ENCODE results near the gene NPHP1.
A peak's percentile ranks its signal among the peaks of the same experiment; 100 is the strongest.
"Not testable (repeated sequence)": the region's sequence is repeated elsewhere in the genome, so short reads cannot be mapped to it uniquely, and the experiment has no call there.

The NPHP1 gene

GRCh38 chr2:110101901-110102803, 102.7 kb downstream of the NPHP1 start:
- no peak for DNase-seq

GRCh38 chr2:110101280-110101844, 103.5 kb downstream of the NPHP1 start:
- DNase-seq: peak; percentile 7

DNA sequence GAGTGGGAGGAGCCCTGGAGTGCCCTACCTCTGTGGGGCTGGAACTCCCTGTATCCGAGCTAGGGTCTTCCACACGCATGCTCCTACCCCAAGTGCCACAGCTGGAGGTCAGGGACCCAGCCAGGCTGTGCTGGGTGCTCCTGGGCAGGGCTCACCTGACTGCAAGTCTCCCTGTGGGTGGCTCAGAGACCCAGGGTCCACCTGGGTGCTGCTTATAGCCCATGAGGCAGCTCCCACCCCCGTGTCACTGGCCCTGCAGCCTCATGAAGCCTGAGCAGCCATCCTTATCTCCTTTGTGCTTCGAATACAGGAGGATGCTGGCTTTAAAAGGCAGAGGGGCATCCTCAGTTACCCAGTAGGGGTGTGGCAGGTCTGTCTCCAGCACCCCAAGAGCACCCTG, 103.9 kb downstream of the NPHP1 start:
- not testable (repeated sequence) for DNase-seq

DNA sequence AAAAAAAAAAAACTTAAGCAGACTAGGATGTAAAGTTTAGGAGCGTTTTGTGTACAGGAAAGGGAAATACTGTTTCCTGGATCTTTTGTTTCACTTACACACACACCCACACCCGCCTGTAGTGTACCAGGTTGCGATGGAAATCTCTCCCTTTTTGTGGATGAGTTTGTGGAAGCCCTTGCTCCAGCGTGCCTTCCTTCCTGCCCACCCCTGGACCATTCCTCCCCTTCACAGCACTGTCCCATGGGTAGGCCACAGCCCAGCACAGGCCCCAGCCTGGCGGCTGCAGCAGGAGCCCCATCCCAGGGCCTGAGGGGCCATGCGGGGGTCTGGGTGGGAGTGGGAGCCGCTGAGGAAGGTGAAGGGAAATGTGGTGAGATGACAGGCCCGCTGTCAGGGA, 104.3 kb downstream of the NPHP1 start:
- DNase-seq: no peak

DNA sequence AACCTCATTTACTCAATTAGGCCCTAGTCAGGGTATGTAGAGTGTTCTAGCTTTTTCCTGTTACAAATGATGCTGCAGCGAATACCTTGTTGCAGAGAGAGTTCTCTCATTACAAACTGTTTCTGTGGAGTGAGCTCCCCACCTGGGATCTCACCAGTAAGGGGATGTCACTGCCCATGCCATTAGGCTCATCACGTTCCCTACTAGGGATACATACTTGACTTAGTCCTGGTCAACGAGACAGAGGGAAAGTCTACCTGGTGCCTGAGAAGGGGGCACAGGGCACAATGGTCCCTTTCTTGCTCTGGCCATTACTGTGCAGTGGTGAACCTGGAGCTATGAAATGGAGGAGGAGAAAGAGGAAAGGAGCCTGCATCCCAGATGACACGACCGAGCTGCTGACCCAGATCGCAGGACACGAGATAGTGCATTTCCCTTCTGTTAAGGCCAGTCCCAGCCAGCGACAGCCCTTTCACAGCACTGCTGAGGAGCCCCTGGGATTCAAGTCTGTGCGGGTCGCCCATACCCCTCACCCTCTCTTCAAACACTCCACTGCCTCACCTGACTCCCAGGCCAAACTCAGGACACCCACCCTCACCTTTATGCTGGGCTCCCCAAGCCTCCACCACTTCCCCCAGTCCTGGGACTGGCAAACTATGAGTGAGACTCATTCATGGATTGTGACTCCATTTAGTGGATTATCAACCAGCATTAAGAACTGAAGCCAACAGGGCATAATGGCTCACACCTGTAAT, 105.2 kb downstream of the NPHP1 start:
- DNase-seq: no peak

GRCh38 chr2:110099038-110099425, 105.8 kb downstream of the NPHP1 start:
- DNase-seq: no peak

DNA sequence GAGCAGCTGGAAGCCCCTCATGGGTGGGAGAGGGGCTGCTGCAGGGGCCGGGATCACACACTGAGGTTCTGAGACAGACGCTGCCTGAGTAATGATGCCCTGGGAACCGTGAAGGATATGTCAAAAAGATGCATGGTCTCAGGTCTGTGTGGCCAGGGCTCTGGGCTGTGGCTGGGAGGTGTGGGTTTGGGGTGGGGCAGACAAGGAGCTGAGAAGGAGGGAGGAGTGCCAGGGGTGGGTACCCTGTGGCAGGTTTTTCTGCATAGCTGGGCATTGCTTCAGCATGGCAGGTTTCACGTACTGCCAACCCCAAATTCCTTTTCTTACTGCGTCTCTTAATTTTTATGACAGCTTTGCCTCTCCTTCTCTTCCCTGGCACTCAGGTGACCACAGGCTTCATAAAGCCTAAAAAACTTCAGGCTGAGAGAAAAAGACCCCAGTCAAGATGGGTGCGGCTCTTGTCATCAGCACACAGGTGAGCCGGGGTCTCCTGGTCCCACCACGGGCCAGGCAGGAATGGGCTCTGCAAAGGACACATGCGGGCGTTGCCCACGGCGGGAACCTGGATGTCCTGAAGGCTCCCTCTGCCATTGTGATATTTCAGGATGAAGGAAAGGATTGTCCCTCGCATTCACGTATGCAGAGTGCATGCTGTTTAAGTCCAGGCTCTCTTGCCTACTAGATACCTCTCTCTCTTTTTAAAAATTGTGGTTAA, 107.2 kb downstream of the NPHP1 start:
- DNase-seq: no peak

GRCh38 chr2:110095994-110096633, 108.7 kb downstream of the NPHP1 start:
- no peak for DNase-seq

GRCh38 chr2:110094884-110095534, 109.8 kb downstream of the NPHP1 start:
- not testable (repeated sequence) for DNase-seq

GRCh38 chr2:110093924-110094323, 110.9 kb downstream of the NPHP1 start:
- DNase-seq: not testable (repeated sequence)

GRCh38 chr2:110090164-110090563, 114.6 kb downstream of the NPHP1 start:
- not testable (repeated sequence) for DNase-seq

DNA sequence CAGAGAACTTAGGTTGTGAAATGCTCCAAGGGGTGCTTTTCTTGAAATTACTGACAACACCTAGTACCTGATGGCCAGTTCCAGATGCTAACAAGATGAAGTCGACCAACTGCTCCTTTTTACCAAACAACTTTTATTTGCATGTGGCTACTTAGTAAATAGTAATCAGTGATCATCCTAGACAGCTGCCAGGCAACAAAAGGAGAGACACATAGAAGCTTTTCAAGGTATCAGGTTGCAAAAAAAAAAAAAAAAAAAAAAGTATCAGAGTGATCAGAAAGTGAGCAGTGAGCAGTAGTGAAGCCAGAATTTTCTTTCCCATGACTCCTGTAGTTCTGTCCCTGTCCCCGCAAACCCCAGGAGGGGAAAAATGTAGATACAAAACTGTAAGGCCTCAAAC, 121.1 kb downstream of the NPHP1 start:
- DNase-seq: not testable (repeated sequence)

DNA sequence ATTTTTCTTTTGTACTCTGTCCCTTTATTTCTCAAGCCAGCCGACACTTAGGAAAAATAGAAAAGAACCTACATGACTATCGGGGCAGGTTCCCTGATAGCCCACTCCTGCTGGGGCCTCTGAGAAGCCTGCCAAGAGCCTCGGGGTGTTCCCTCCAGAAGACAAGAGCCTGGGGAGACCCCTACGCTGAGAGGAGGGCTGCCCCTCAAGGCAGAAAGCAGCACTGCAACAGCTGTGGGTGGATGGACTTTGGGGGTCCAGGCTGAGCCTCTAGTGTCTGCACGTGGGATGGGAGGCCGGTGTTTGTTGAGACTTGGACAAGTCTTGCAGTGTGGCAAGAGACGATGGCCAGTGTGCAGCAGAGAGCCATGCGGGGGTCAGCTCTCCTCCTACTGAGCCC, 121.7 kb downstream of the NPHP1 start:
- DNase-seq: not testable (repeated sequence)

DNA sequence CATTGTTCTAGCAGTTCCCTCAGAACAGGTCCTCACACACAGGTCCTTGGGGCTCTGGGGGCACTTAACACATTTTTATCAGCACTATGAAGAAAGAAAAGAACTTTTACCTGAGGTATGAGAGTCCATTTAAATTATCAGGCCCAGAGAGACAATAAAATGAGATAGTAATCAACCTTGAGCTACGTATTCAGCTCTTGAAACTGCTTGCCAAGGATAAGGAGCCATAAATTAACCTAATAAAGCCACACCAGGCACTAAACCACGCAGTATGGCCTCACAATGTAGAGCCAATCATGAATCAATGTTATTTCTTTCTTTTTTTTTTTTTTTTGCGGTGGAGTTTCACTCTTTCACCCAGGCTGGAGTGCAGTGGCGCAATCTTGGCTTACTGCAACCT, 126.7 kb downstream of the NPHP1 start:
- not testable (repeated sequence) for DNase-seq

- DNase-seq: not testable (repeated sequence)
Measured at GRCh38 chr2:110075896-110076295, 128.9 kb downstream of the NPHP1 start.

Measured in activated CD4-positive, alpha-beta T cell treated with anti-CD3 and anti-CD28 coated beads, Interleukin-10, Interleukin-2, amounts not matched to agents 100 ng/mL and 50 ng/mL, durations not matched to agents 16 hours and 8 hours (primary cell).